ENCODE results near the gene IFT122.

The IFT122 gene

GRCh38 chr3:129415378-129415777, 24.6 kb upstream of the IFT122 start:
- H3K4me3 ChIP-seq (ENCODE audit: insufficient read depth, low read depth, low read length) = no peak overlapping the region
- H3K27ac ChIP-seq (ENCODE audit: insufficient read depth, low read depth, low read length, poor library complexity, severe bottlenecking) = no peak overlapping the region
- 84 to 92% methylated on average over 3 of the region's 3 CpGs for WGBS, 2 experiments
- H3K27me3 ChIP-seq (ENCODE audit: control insufficient read depth, insufficient read depth, low read length, poor library complexity, severe bottlenecking) = no peaks in the 10 kb centered on the region
- H3K9me3 ChIP-seq (ENCODE audit: control insufficient read depth, low read length) = no peaks in the 10 kb centered on the region
- no peaks in the 10 kb centered on the region for H3K36me3 ChIP-seq (ENCODE audit: control insufficient read depth, insufficient read depth, low read length)
- H3K4me1 ChIP-seq (ENCODE audit: control insufficient read depth, insufficient read depth, low read length) = no peaks in the 10 kb centered on the region

GRCh38 chr3:129415830-129416229, 24.2 kb upstream of the IFT122 start:
- H3K27ac ChIP-seq (ENCODE audit: insufficient read depth, low read depth, low read length, poor library complexity, severe bottlenecking) = no peak overlapping the region
- no peaks in the 10 kb centered on the region for H3K27me3 ChIP-seq (ENCODE audit: control insufficient read depth, insufficient read depth, low read length, poor library complexity, severe bottlenecking)
- no peak overlapping the region for H3K4me3 ChIP-seq (ENCODE audit: insufficient read depth, low read depth, low read length)
- no peaks in the 10 kb centered on the region for H3K4me1 ChIP-seq (ENCODE audit: control insufficient read depth, insufficient read depth, low read length)
- no peaks in the 10 kb centered on the region for H3K36me3 ChIP-seq (ENCODE audit: control insufficient read depth, insufficient read depth, low read length)
- WGBS, 2 experiments = 85% methylated on average over 5 to 6 of the region's 6 CpGs
- H3K9me3 ChIP-seq (ENCODE audit: control insufficient read depth, low read length) = no peaks in the 10 kb centered on the region

- 88 to 92% methylated on average over 4 of the region's 4 CpGs for WGBS, 2 experiments
Measured at GRCh38 chr3:129416415-129416814, 23.6 kb upstream of the IFT122 start.

GRCh38 chr3:129417326-129417725, 22.7 kb upstream of the IFT122 start:
- Histone ChIP-seq H3K36me3 (ENCODE audit: control insufficient read depth, insufficient read depth, low read length) (no peaks in the 10 kb centered on the region), H3K9me3 (ENCODE audit: control insufficient read depth, low read length) (no peaks in the 10 kb centered on the region), H3K4me3 (ENCODE audit: insufficient read depth, low read depth, low read length) (no peak overlapping the region), H3K27ac (ENCODE audit: insufficient read depth, low read depth, low read length, poor library complexity, severe bottlenecking) (no peak overlapping the region), H3K27me3 (ENCODE audit: control insufficient read depth, insufficient read depth, low read length, poor library complexity, severe bottlenecking) (no peaks in the 10 kb centered on the region), H3K4me1 (ENCODE audit: control insufficient read depth, insufficient read depth, low read length) (no peaks in the 10 kb centered on the region)
- 93 to 100% methylated on average over 1 of the region's 1 CpG for WGBS, 2 experiments

More at GRCh38 chr3:129416415-129416814, 23.6 kb upstream of the IFT122 start:
- Histone ChIP-seq H3K9me3 (ENCODE audit: control insufficient read depth, low read length) (no peaks in the 10 kb centered on the region), H3K36me3 (ENCODE audit: control insufficient read depth, insufficient read depth, low read length) (no peaks in the 10 kb centered on the region), H3K4me3 (ENCODE audit: insufficient read depth, low read depth, low read length) (no peak overlapping the region), H3K4me1 (ENCODE audit: control insufficient read depth, insufficient read depth, low read length) (no peaks in the 10 kb centered on the region), H3K27me3 (ENCODE audit: control insufficient read depth, insufficient read depth, low read length, poor library complexity, severe bottlenecking) (no peaks in the 10 kb centered on the region), H3K27ac (ENCODE audit: insufficient read depth, low read depth, low read length, poor library complexity, severe bottlenecking) (no peak overlapping the region)

- H3K9me3 ChIP-seq (ENCODE audit: control insufficient read depth, low read length) = no peaks in the 10 kb centered on the region
- no peak overlapping the region for H3K27ac ChIP-seq (ENCODE audit: insufficient read depth, low read depth, low read length, poor library complexity, severe bottlenecking)
- 84% methylated on average over 14 of the region's 14 CpGs for WGBS, 2 experiments
- H3K36me3 ChIP-seq (ENCODE audit: control insufficient read depth, insufficient read depth, low read length) = no peaks in the 10 kb centered on the region
- H3K27me3 ChIP-seq (ENCODE audit: control insufficient read depth, insufficient read depth, low read length, poor library complexity, severe bottlenecking) = no peaks in the 10 kb centered on the region
- H3K4me1 ChIP-seq (ENCODE audit: control insufficient read depth, insufficient read depth, low read length) = no peaks in the 10 kb centered on the region
- H3K4me3 ChIP-seq (ENCODE audit: insufficient read depth, low read depth, low read length) = no peak overlapping the region
Measured at GRCh38 chr3:129418041-129418973, 21.7 kb upstream of the IFT122 start.

- Histone ChIP-seq H3K27ac (ENCODE audit: insufficient read depth, low read depth, low read length, poor library complexity, severe bottlenecking) (no peak overlapping the region), H3K4me3 (ENCODE audit: insufficient read depth, low read depth, low read length) (no peak overlapping the region), H3K4me1 (ENCODE audit: control insufficient read depth, insufficient read depth, low read length) (no peaks in the 10 kb centered on the region), H3K27me3 (ENCODE audit: control insufficient read depth, insufficient read depth, low read length, poor library complexity, severe bottlenecking) (no peaks in the 10 kb centered on the region), H3K9me3 (ENCODE audit: control insufficient read depth, low read length) (no peaks in the 10 kb centered on the region), H3K36me3 (ENCODE audit: control insufficient read depth, insufficient read depth, low read length) (no peaks in the 10 kb centered on the region)
- 92 to 94% methylated on average over 4 of the region's 4 CpGs for WGBS, 2 experiments
Measured at GRCh38 chr3:129419476-129419875, 20.5 kb upstream of the IFT122 start.

- Histone ChIP-seq H3K4me1 (ENCODE audit: control insufficient read depth, insufficient read depth, low read length) (no peaks in the 10 kb centered on the region), H3K9me3 (ENCODE audit: control insufficient read depth, low read length) (no peaks in the 10 kb centered on the region), H3K27ac (ENCODE audit: insufficient read depth, low read depth, low read length, poor library complexity, severe bottlenecking) (no peak overlapping the region), H3K27me3 (ENCODE audit: control insufficient read depth, insufficient read depth, low read length, poor library complexity, severe bottlenecking) (no peaks in the 10 kb centered on the region), H3K4me3 (ENCODE audit: insufficient read depth, low read depth, low read length) (no peak overlapping the region), H3K36me3 (ENCODE audit: control insufficient read depth, insufficient read depth, low read length) (no peaks in the 10 kb centered on the region)
- whole genome bisulfite sequencing, 2 experiments = 94 to 95% methylated on average over 12 of the region's 12 CpGs
Measured at GRCh38 chr3:129421236-129421883, 18.7 kb upstream of the IFT122 start.

- no peaks in the 10 kb centered on the region for H3K36me3 ChIP-seq (ENCODE audit: control insufficient read depth, insufficient read depth, low read length)
Measured at GRCh38 chr3:129421988-129422745, 17.9 kb upstream of the IFT122 start.

GRCh38 chr3:129422897-129423296, 17.1 kb upstream of the IFT122 start:
- Histone ChIP-seq H3K27me3 (ENCODE audit: control insufficient read depth, insufficient read depth, low read length, poor library complexity, severe bottlenecking) (peaks cover 6% of the 10 kb centered on the region), H3K4me3 (ENCODE audit: insufficient read depth, low read depth, low read length) (no peak overlapping the region), H3K4me1 (ENCODE audit: control insufficient read depth, insufficient read depth, low read length) (no peaks in the 10 kb centered on the region), H3K27ac (ENCODE audit: insufficient read depth, low read depth, low read length, poor library complexity, severe bottlenecking) (no peak overlapping the region), H3K9me3 (ENCODE audit: control insufficient read depth, low read length) (no peaks in the 10 kb centered on the region), H3K36me3 (ENCODE audit: control insufficient read depth, insufficient read depth, low read length) (no peaks in the 10 kb centered on the region)
- WGBS, 2 experiments = 82 to 92% methylated on average over 1 of the region's 1 CpG

More at GRCh38 chr3:129421988-129422745, 17.9 kb upstream of the IFT122 start:
- Histone ChIP-seq H3K27me3 (ENCODE audit: control insufficient read depth, insufficient read depth, low read length, poor library complexity, severe bottlenecking) (no peaks in the 10 kb centered on the region), H3K9me3 (ENCODE audit: control insufficient read depth, low read length) (no peaks in the 10 kb centered on the region), H3K4me1 (ENCODE audit: control insufficient read depth, insufficient read depth, low read length) (no peaks in the 10 kb centered on the region), H3K27ac (ENCODE audit: insufficient read depth, low read depth, low read length, poor library complexity, severe bottlenecking) (no peak overlapping the region), H3K4me3 (ENCODE audit: insufficient read depth, low read depth, low read length) (no peak overlapping the region)
- WGBS, 2 experiments = 77 to 82% methylated on average over 5 to 6 of the region's 6 CpGs

All from ectodermal cell (in vitro differentiated cells).